ENCODE results near the gene DNAH9.

DNAH9 gene

GRCh38 chr17:11997147-11997971 lies 399.1 kb downstream of the DNAH9 start, which contains the start of gene ZNF18:
Gene ZNF18, minus strand, starts transcription at chr17:11997475. Its CDS starts 4,646 bp downstream, at chr17:11992829.
- peak; percentile 97 for DNase-seq

- DNase-seq = no peak
These were observed 399.6 kb downstream of the DNAH9 start for GRCh38 chr17:11997972-11998233.

- no peak for DNase-seq
These were observed 401.4 kb downstream of the DNAH9 start for GRCh38 chr17:11999696-12000095.

DNA sequence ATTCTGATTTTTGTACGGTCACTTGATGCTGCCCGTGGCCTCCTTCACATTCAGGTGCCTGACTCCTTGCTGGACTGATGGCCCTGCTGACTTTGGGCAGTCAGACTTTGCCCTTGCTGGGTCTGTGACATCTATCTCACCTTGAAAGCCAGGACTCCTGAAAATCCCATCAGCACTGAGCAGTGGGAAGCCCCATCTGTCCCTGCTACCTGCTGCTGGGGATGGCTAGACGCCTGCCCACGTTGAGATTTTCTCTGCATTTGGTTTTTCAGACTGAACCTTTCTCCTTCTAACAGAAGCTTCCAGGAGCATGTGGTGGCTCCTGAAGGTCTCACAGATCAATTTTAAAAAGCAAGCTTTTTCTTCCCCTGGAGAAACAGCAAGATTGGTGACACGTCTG lies 409.2 kb downstream of the DNAH9 start:
- DNase-seq = no peak
